GM12878 (cell line): ENCODE data around the gene IFI35.

Experiments
- CREM ChIP-seq: IDR thresholded peaks from 2 replicates; pipeline ENCODE4 v1.6.1; 2014; ENCODE audit warnings: antibody characterized with exemption, low read depth
- ESRRA ChIP-seq: IDR thresholded peaks from 2 replicates; pipeline ENCODE4 v1.6.1; 2012; ENCODE audit warnings: mild to moderate bottlenecking, low read length, improper control_type of control experiment
- POLR2A ChIP-seq: IDR thresholded peaks from 2 replicates; pipeline ENCODE4 v1.6.1; 2011; ENCODE audit warnings: low read depth, mild to moderate bottlenecking, low read length
- RFX5 ChIP-seq: IDR thresholded peaks from 2 replicates; pipeline ENCODE4 v1.6.1; 2011; ENCODE audit warnings: low read depth, low read length, improper control_type of control experiment
- TAF1 ChIP-seq: IDR thresholded peaks from 2 replicates; pipeline ENCODE4 v1.6.1; 2011; ENCODE audit warnings: mild to moderate bottlenecking, low read depth, low read length, borderline replicate concordance
- ZBTB33 ChIP-seq: fragments of 450-650 bp; IDR thresholded peaks from 2 replicates; pipeline ENCODE4 v1.6.1; 2017; ENCODE audit warnings: mild to moderate bottlenecking
- ZNF384 ChIP-seq: IDR thresholded peaks from 2 replicates; pipeline ENCODE4 v1.6.1; 2012; ENCODE audit warnings: low read depth, mild to moderate bottlenecking, low read length, improper control_type of control experiment, borderline replicate concordance
- ZZZ3 ChIP-seq: IDR thresholded peaks from 2 replicates; pipeline ENCODE4 v1.6.1; 2011; ENCODE audit warnings: low read depth; ENCODE audit not compliant: control insufficient read depth, insufficient read length
- TF ChIP-seq, protein P1 (sequence below), 3 experiments: IDR thresholded peaks in 2 of 3; conservative IDR thresholded peaks in 1 of 3; 2 replicates each; pipeline ENCODE4 v1.5.1; 2011; ENCODE audit warnings: low read depth in 3 of 3, low read length in 3 of 3, mild to moderate bottlenecking in 3 of 3, control low read depth in 2 of 3, moderate library complexity in 2 of 3, inconsistent platforms in 1 of 3, mixed read lengths in 1 of 3; ENCODE audit not compliant: control insufficient read depth in 2 of 3, insufficient read depth in 1 of 3; ENCODE audit errors: extremely low read depth in 1 of 3

DNA sequence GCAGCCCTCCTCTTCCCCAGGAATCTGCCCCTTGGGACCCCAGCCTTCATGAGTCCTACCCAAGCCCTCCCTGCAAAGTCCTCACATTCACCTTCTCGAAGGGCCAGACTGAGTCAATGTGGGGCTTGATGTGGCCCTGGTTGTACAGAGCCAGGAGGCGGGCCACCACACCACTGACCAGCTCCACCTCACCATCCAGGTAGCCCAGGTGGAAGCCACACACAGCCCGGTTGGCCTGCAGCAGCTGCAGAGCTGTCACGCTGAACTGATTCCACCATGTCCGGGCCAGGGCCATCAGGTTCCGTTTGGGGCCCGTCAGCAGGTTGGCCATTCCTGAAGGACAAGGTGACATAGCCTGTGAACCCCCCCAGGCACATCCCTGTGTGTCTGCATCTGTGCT, 9.6 kb downstream of the IFI35 start:
- TF ChIP-seq ZZZ3 (no peak), RFX5 (no peak), CREM (no peak), TAF1 (no peak), ZNF384 (no peak), ZBTB33 (no peak), ESRRA (no peak), POLR2A (peak; percentile 68)
- TF ChIP-seq, protein P1, sequence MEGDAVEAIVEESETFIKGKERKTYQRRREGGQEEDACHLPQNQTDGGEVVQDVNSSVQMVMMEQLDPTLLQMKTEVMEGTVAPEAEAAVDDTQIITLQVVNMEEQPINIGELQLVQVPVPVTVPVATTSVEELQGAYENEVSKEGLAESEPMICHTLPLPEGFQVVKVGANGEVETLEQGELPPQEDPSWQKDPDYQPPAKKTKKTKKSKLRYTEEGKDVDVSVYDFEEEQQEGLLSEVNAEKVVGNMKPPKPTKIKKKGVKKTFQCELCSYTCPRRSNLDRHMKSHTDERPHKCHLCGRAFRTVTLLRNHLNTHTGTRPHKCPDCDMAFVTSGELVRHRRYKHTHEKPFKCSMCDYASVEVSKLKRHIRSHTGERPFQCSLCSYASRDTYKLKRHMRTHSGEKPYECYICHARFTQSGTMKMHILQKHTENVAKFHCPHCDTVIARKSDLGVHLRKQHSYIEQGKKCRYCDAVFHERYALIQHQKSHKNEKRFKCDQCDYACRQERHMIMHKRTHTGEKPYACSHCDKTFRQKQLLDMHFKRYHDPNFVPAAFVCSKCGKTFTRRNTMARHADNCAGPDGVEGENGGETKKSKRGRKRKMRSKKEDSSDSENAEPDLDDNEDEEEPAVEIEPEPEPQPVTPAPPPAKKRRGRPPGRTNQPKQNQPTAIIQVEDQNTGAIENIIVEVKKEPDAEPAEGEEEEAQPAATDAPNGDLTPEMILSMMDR (IDR thresholded peaks at IDR 0.05 in 2 of 3, conservative IDR thresholded peaks at IDR 0.05 in 1 of 3; ENCODE audit: control insufficient read depth in 2 of 3, extremely low read depth in 1 of 3, insufficient read depth in 1 of 3, low read depth in 3 of 3, low read length in 3 of 3) = no peak
